ENCODE results near the gene NAV1. TPM values are rescaled to one million over a fixed set of nuclear protein-coding genes. Genes with fewer than 3 reads are reported as not detected.
"Not testable (repeated sequence)": the region's sequence is repeated elsewhere in the genome, so short reads cannot be mapped to it uniquely, and the experiment has no call there.

Gene NAV1
- polyA plus RNA-seq, 4 donors = 0.67 to 6.4 (median 3.4) TPM

- WGBS, 3 donors = 77 to 84% (median 83%) methylated on average over 9 of the region's 9 CpGs
- Histone ChIP-seq H3K4me1 (ENCODE audit: control insufficient read depth in 3 of 3, insufficient read depth in 2 of 3, low read depth in 1 of 3, low read length in 2 of 3) (peaks cover 0 to 19% (median 5%) of the 10 kb centered on the region in 3 donors), H3K27me3 (ENCODE audit: control insufficient read depth in 3 of 3, insufficient read depth in 3 of 3, low read length in 3 of 3) (peaks cover 2 to 45% (median 3%) of the 10 kb centered on the region in 3 donors), H3K9me3 (ENCODE audit: control insufficient read depth in 2 of 2, insufficient read depth in 1 of 2, low read depth in 1 of 2, low read length in 1 of 2) (no peaks in the 10 kb centered on the region), H3K27ac (ENCODE audit: low read depth in 1 of 3, low read length in 2 of 3) (peak overlapping the region in 1 of 3 donors; percentile 36), H3K4me3 (ENCODE audit: low read depth in 1 of 3, low read length in 3 of 3) (no peak overlapping the region), H3K36me3 (ENCODE audit: control insufficient read depth in 3 of 3, insufficient read depth in 2 of 3, low read depth in 1 of 3, low read length in 3 of 3) (no peaks in the 10 kb centered on the region)
- no peak for FAIRE-seq
- DNase-seq = no peak
Observed at GRCh38 chr1:201542309-201543035, 3.5 kb downstream of the NAV1 start.

DNA sequence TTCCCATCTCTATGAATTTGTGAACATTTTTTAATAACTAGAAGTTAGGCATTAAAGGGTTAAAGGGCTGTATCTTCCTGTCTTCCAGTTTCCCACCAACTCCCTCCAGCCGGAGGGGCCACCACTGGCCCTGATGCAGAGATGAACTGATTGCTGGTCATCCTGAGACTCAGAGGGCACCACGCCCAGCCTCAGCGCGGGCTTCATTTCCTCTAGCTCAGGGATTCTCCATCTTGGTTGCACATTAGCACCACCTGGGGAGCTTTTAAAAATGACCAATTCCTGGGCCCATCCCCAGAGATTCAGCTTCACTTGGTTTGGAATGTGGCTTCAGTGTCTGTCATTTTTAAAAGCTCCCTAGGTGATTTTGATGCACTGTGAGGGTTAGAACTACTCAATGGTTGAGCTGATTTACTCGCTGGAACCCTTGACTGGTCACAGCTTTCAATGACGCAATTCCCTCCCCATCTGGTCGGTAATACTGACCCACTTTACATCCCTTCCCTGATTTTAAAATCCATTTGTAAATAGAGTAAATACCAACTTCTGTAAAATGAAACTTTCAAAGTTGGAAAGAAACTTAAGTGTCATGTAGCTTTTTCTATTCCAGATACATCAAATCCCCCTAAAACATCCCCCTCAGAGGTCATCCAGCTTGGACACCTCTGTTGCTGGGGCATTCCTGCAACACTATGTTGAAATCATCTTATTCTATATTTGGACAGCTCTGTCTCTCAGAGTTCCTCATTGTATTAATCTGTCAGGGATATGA, 5.1 kb downstream of the NAV1 start:
- no peaks in the 10 kb centered on the region for H3K36me3 ChIP-seq (ENCODE audit: control insufficient read depth in 3 of 3, insufficient read depth in 2 of 3, low read depth in 1 of 3, low read length in 3 of 3)
- FAIRE-seq (no peak), DNase-seq (no peak)
- peak overlapping the region in 1 of 3 donors; percentile 19 for H3K27ac ChIP-seq (ENCODE audit: low read depth in 1 of 3, low read length in 2 of 3)
- WGBS, 3 donors = 71 to 81% (median 74%) methylated on average over 7 of the region's 7 CpGs
- H3K27me3 ChIP-seq (ENCODE audit: control insufficient read depth in 3 of 3, insufficient read depth in 3 of 3, low read length in 3 of 3) = peaks cover 0 to 32% (median 3%) of the 10 kb centered on the region in 3 donors
- no peak overlapping the region for H3K4me3 ChIP-seq (ENCODE audit: low read depth in 1 of 3, low read length in 3 of 3)
- H3K4me1 ChIP-seq (ENCODE audit: control insufficient read depth in 3 of 3, insufficient read depth in 2 of 3, low read depth in 1 of 3, low read length in 2 of 3) = peaks cover 0 to 12% (median 5%) of the 10 kb centered on the region in 3 donors
- H3K9me3 ChIP-seq (ENCODE audit: control insufficient read depth in 2 of 2, insufficient read depth in 1 of 2, low read depth in 1 of 2, low read length in 1 of 2) = no peaks in the 10 kb centered on the region

GRCh38 chr1:201544710-201545109, 5.8 kb downstream of the NAV1 start:
- Histone ChIP-seq H3K4me3 (ENCODE audit: low read depth in 1 of 3, low read length in 3 of 3) (no peak overlapping the region), H3K9me3 (ENCODE audit: control insufficient read depth in 2 of 2, insufficient read depth in 1 of 2, low read depth in 1 of 2, low read length in 1 of 2) (no peaks in the 10 kb centered on the region), H3K36me3 (ENCODE audit: control insufficient read depth in 3 of 3, insufficient read depth in 2 of 3, low read depth in 1 of 3, low read length in 3 of 3) (no peaks in the 10 kb centered on the region), H3K27ac (ENCODE audit: low read depth in 1 of 3, low read length in 2 of 3) (no peak overlapping the region), H3K4me1 (ENCODE audit: control insufficient read depth in 3 of 3, insufficient read depth in 2 of 3, low read depth in 1 of 3, low read length in 2 of 3) (peaks cover 0 to 7% (median 5%) of the 10 kb centered on the region in 3 donors), H3K27me3 (ENCODE audit: control insufficient read depth in 3 of 3, insufficient read depth in 3 of 3, low read length in 3 of 3) (peaks cover 0 to 26% (median 3%) of the 10 kb centered on the region in 3 donors)
- no peak for DNase-seq
- no peak for FAIRE-seq
- 92 to 97% (median 95%) methylated on average over 3 of the region's 3 CpGs for WGBS, 3 donors

DNA sequence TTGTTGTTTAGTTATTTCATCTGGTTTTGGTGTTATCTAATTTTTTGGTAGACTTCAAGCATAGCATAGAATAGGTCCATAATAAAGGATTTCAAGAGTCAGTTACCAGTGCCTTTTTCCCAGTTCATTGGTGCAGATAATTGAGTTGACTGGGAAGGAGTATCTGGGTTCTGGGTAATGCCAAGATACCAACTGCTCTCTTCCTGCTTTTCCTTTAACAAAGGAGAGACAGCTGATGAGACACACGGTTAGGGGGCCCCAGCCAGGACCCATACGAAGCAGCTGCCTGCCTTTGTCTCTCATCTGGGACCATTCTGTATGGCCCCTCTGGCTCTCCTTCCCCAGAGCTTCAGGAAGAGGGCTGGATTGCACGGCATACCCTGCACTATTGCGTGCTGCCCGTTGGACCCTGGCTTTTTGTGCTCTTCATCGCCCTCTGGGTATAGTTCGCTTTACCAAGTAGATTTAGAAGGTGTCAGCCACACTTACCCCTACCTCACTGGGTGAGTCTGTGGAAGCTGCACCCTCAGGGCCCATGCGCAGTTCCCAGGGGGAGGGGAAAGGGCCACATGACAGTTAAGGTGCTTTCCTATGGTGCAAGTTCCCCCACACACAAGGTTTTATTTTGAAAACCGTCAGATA, 7.0 kb downstream of the NAV1 start:
- Histone ChIP-seq H3K4me1 (ENCODE audit: control insufficient read depth in 3 of 3, insufficient read depth in 2 of 3, low read depth in 1 of 3, low read length in 2 of 3) (peaks cover 0 to 5% (median 0%) of the 10 kb centered on the region in 3 donors), H3K4me3 (ENCODE audit: low read depth in 1 of 3, low read length in 3 of 3) (no peak overlapping the region), H3K9me3 (ENCODE audit: control insufficient read depth in 2 of 2, insufficient read depth in 1 of 2, low read depth in 1 of 2, low read length in 1 of 2) (no peaks in the 10 kb centered on the region), H3K27me3 (ENCODE audit: control insufficient read depth in 3 of 3, insufficient read depth in 3 of 3, low read length in 3 of 3) (peaks cover 0 to 13% (median 3%) of the 10 kb centered on the region in 3 donors), H3K36me3 (ENCODE audit: control insufficient read depth in 3 of 3, insufficient read depth in 2 of 3, low read depth in 1 of 3, low read length in 3 of 3) (no peaks in the 10 kb centered on the region), H3K27ac (ENCODE audit: low read depth in 1 of 3, low read length in 2 of 3) (no peak overlapping the region)
- FAIRE-seq (no peak), DNase-seq (peak; percentile 36 to 39)
- 17 to 47% (median 31%) methylated on average over 9 of the region's 9 CpGs for WGBS, 3 donors

- not testable (repeated sequence) for DNase-seq; H3K36me3 ChIP-seq (ENCODE audit: control insufficient read depth in 3 of 3, insufficient read depth in 2 of 3, low read depth in 1 of 3, low read length in 3 of 3); H3K27me3 ChIP-seq (ENCODE audit: control insufficient read depth in 3 of 3, insufficient read depth in 3 of 3, low read length in 3 of 3); FAIRE-seq; H3K9me3 ChIP-seq (ENCODE audit: control insufficient read depth in 2 of 2, insufficient read depth in 1 of 2, low read depth in 1 of 2, low read length in 1 of 2); H3K27ac ChIP-seq (ENCODE audit: low read depth in 1 of 3, low read length in 2 of 3); H3K4me1 ChIP-seq (ENCODE audit: control insufficient read depth in 3 of 3, insufficient read depth in 2 of 3, low read depth in 1 of 3, low read length in 2 of 3); H3K4me3 ChIP-seq (ENCODE audit: low read depth in 1 of 3, low read length in 3 of 3)
- WGBS, 3 donors = 86 to 93% (median 93%) methylated on average over 5 of the region's 5 CpGs
Observed at GRCh38 chr1:201549522-201549921, 10.6 kb downstream of the NAV1 start.

DNA sequence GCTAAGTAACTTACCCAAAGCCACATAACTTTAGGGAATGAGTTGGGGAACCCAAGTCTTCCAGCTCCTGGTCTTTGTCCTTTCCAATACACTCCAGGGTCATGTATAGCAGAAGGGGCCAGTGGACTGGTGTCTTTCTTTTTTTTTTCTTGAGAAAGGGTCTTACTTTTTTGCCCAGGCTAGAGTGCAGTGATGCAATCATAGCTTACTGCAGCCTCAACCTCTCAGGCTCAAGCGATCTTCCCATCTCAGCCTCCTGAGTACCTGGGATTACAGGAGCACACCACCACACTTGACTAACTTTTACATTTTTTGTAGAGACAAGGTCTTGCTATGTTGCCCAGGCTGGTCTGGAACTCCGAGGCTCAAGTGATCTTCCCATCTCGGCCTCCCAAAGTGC, 12.2 kb downstream of the NAV1 start:
- H3K9me3 ChIP-seq (ENCODE audit: control insufficient read depth in 2 of 2, insufficient read depth in 1 of 2, low read depth in 1 of 2, low read length in 1 of 2) = no peaks in the 10 kb centered on the region
- no peak overlapping the region for H3K4me3 ChIP-seq (ENCODE audit: low read depth in 1 of 3, low read length in 3 of 3)
- H3K36me3 ChIP-seq (ENCODE audit: control insufficient read depth in 3 of 3, insufficient read depth in 2 of 3, low read depth in 1 of 3, low read length in 3 of 3) = no peaks in the 10 kb centered on the region
- DNase-seq (no peak), FAIRE-seq (no peak)
- peaks cover 0 to 2% (median 0%) of the 10 kb centered on the region in 3 donors for H3K27me3 ChIP-seq (ENCODE audit: control insufficient read depth in 3 of 3, insufficient read depth in 3 of 3, low read length in 3 of 3)
- WGBS, 3 donors = 89 to 94% (median 92%) methylated on average over 3 of the region's 3 CpGs
- no peaks in the 10 kb centered on the region for H3K4me1 ChIP-seq (ENCODE audit: control insufficient read depth in 3 of 3, insufficient read depth in 2 of 3, low read depth in 1 of 3, low read length in 2 of 3)
- H3K27ac ChIP-seq (ENCODE audit: low read depth in 1 of 3, low read length in 2 of 3) = no peak overlapping the region

DNA sequence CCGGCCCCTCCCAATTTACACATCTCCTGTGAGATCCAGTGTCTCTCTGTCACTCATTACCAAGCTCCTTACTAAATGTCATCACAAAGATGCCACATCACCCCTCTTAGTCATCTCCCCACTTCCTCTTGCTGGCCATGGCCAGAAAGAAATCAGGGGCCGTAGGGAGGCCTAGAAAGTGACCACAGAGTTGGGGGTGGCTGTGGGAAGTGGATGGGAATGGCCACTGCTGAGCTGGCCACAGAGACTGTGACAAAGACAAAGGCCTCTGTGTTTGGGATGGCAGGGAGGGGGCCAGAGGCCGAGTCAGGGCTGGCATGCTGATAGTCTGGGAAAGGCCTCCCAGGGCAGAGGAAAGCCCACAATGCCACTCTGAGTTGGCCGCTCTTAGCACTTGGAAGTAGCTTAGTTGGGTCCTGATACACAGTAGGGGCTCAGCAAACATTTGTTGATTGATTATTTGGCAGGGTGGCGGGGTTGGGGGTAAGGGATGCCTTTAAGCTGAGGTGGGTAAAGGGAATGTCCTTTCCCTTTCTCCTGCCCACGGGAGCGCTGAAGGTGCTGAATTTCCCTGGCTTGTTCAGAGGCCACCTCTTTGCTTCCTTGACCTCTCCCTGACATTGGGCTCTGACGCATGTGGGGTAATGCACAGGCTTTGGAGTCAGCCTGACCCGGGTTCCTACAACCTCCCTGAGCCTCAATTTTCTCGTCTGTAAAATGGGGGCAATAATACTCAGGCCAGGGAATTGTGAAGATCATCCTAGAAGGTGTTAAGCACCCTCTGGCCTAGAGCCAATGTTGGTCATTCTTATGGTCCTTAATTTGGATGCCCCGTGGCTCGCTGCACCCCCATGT, 13.2 kb downstream of the NAV1 start:
- 78 to 84% (median 78%) methylated on average over 12 of the region's 12 CpGs for WGBS, 3 donors
- H3K4me3 ChIP-seq (ENCODE audit: low read depth in 1 of 3, low read length in 3 of 3) = no peak overlapping the region
- FAIRE-seq (no peak), DNase-seq (no peak)
- H3K9me3 ChIP-seq (ENCODE audit: control insufficient read depth in 2 of 2, insufficient read depth in 1 of 2, low read depth in 1 of 2, low read length in 1 of 2) = no peaks in the 10 kb centered on the region
- no peaks in the 10 kb centered on the region for H3K4me1 ChIP-seq (ENCODE audit: control insufficient read depth in 3 of 3, insufficient read depth in 2 of 3, low read depth in 1 of 3, low read length in 2 of 3)
- H3K27ac ChIP-seq (ENCODE audit: low read depth in 1 of 3, low read length in 2 of 3) = peak overlapping the region in 1 of 3 donors; percentile 13
- H3K27me3 ChIP-seq (ENCODE audit: control insufficient read depth in 3 of 3, insufficient read depth in 3 of 3, low read length in 3 of 3) = peaks cover 0 to 2% (median 0%) of the 10 kb centered on the region in 3 donors
- H3K36me3 ChIP-seq (ENCODE audit: control insufficient read depth in 3 of 3, insufficient read depth in 2 of 3, low read depth in 1 of 3, low read length in 3 of 3) = no peaks in the 10 kb centered on the region
